ENCODE data around the gene FZD2. TPM values are rescaled to one million over a fixed set of nuclear protein-coding genes. Genes with fewer than 3 reads are reported as not detected.
"Not testable (repeated sequence)": the region's sequence is repeated elsewhere in the genome, so short reads cannot be mapped to it uniquely, and the experiment has no call there.

The FZD2 gene
- total RNA-seq, 1 donor = 15.9 TPM

DNA sequence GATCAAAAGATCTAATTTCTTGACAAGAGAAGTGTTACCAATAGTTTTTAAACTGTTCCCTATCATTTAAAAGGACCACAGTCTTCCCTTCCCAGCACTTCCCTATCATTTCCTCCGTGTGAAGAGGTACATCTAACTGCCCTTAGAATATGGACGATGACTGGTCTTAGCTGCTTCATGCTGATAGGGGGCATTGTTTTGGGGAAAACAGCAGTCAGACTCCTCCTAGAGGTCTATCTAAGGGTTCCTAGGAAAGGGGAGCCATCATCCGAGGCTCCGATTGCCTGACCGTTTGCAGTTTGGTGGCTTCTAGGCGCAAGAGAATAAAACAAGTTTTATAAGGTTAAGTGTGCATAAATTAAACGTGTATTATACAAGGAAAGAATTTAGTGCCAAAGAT is 7.1 kb downstream of the FZD2 start:
- H3K9me3 ChIP-seq (ENCODE audit: low read depth, low read length) = no peaks in the 10 kb centered on the region
- TF ChIP-seq, protein P1, sequence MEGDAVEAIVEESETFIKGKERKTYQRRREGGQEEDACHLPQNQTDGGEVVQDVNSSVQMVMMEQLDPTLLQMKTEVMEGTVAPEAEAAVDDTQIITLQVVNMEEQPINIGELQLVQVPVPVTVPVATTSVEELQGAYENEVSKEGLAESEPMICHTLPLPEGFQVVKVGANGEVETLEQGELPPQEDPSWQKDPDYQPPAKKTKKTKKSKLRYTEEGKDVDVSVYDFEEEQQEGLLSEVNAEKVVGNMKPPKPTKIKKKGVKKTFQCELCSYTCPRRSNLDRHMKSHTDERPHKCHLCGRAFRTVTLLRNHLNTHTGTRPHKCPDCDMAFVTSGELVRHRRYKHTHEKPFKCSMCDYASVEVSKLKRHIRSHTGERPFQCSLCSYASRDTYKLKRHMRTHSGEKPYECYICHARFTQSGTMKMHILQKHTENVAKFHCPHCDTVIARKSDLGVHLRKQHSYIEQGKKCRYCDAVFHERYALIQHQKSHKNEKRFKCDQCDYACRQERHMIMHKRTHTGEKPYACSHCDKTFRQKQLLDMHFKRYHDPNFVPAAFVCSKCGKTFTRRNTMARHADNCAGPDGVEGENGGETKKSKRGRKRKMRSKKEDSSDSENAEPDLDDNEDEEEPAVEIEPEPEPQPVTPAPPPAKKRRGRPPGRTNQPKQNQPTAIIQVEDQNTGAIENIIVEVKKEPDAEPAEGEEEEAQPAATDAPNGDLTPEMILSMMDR (IDR thresholded peaks at IDR 0.05; ENCODE audit: extremely low read depth, low read depth, low read length) = no peak
- no peak for DNase-seq (ENCODE audit: insufficient read length, low spot score, missing footprints)

DNA sequence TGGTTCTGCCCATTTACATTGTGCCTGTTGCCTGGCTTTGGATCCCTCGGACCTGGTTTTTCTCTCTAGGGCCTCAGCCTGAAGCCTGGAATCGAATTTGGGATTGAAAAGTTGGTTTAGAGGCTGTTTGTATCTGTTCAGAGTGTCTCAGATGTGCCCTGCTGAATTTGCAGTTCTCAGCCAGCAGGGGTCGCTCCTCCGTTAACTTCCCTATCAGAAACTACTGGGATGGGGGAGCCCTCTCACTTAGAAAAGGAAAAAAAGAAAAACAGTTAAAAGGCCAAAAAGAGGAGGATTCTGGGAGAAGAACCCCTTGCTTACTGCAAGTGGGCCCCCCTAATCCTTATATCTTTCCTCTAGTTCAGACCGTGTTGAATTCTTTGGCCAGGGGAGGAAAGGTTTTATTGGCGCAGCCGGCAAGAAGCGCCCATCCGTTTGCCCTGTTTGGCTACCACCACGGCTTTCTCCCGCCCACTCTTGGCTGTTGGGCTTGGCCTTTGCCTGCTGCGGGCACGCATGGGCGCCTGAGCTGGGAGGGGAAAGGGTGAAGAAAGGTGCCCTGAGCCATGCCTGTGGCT is 8.7 kb downstream of the FZD2 start:
- TF ChIP-seq, protein P1 (IDR thresholded peaks at IDR 0.05; ENCODE audit: extremely low read depth, low read depth, low read length) = peak; percentile 49

More for the DNA sequence above, 7.1 kb downstream of the FZD2 start:
- Histone ChIP-seq H2AFZ (ENCODE audit: low read length) (no peak overlapping the region), H3K4me1 (ENCODE audit: insufficient read depth, low read length) (peaks cover 8% of the 10 kb centered on the region), H3K4me2 (ENCODE audit: insufficient read depth, low read length) (no peak overlapping the region), H3K27ac (ENCODE audit: low read depth, low read length) (no peak overlapping the region), H3K4me3 (ENCODE audit: insufficient read depth, low read length) (no peak overlapping the region), H3K27me3 (ENCODE audit: insufficient read depth, low read length) (no peaks in the 10 kb centered on the region), H3K36me3 (ENCODE audit: insufficient read depth, low read length) (no peaks in the 10 kb centered on the region), H4K20me1 (ENCODE audit: insufficient read depth, low read length) (peaks cover 5% of the 10 kb centered on the region), H3K79me2 (ENCODE audit: insufficient read depth, low read length) (peaks cover 5% of the 10 kb centered on the region)

DNA sequence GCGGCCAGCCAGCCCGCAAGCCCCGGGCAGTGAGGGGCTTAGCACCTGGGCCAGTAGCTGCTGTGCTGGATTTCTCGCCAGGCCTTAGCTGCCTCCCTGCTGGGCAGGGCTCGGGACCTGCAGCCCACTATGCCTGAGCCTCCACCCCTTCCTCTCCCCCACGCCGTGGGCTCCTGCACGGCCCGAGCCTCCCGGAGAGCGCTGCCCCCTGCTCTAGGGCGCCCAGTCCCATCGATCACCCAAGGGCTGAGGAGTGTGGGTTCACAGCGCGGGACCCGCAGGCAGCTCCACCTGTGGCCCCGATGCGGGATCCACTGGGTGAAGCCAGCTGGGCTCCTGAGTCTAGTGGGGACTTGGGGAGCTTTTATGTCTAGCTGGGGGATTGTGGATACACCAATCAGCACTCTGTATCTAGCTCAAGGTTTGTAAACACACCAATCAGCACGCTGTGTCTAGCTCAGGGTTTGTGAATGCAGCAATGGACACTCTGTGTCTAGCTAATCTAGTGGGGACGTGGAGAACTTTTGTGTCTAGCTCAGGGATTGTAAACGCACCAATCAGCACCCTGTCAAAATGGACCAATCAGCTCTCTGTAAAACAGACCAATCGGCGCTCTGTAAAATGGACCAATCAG is 11.1 kb downstream of the FZD2 start:
- H3K9me3 ChIP-seq (ENCODE audit: low read depth, low read length); H2AFZ ChIP-seq (ENCODE audit: low read length); H4K20me1 ChIP-seq (ENCODE audit: insufficient read depth, low read length); H3K4me1 ChIP-seq (ENCODE audit: insufficient read depth, low read length); DNase-seq (ENCODE audit: insufficient read length, low spot score, missing footprints); H3K36me3 ChIP-seq (ENCODE audit: insufficient read depth, low read length); H3K4me3 ChIP-seq (ENCODE audit: insufficient read depth, low read length); H3K79me2 ChIP-seq (ENCODE audit: insufficient read depth, low read length); H3K4me2 ChIP-seq (ENCODE audit: insufficient read depth, low read length); H3K27ac ChIP-seq (ENCODE audit: low read depth, low read length); H3K27me3 ChIP-seq (ENCODE audit: insufficient read depth, low read length): not testable (repeated sequence)

More for the DNA sequence above, 8.7 kb downstream of the FZD2 start:
- Histone ChIP-seq H3K36me3 (ENCODE audit: insufficient read depth, low read length) (no peaks in the 10 kb centered on the region), H3K79me2 (ENCODE audit: insufficient read depth, low read length) (no peaks in the 10 kb centered on the region), H3K9me3 (ENCODE audit: low read depth, low read length) (no peaks in the 10 kb centered on the region), H3K4me2 (ENCODE audit: insufficient read depth, low read length) (no peak overlapping the region), H3K27me3 (ENCODE audit: insufficient read depth, low read length) (no peaks in the 10 kb centered on the region), H3K4me1 (ENCODE audit: insufficient read depth, low read length) (peaks cover 2% of the 10 kb centered on the region), H2AFZ (ENCODE audit: low read length) (no peak overlapping the region), H4K20me1 (ENCODE audit: insufficient read depth, low read length) (peaks cover 5% of the 10 kb centered on the region), H3K4me3 (ENCODE audit: insufficient read depth, low read length) (no peak overlapping the region), H3K27ac (ENCODE audit: low read depth, low read length) (no peak overlapping the region)
- DNase-seq (ENCODE audit: insufficient read length, low spot score, missing footprints) = peak; percentile 66

- TF ChIP-seq, protein P1 (IDR thresholded peaks at IDR 0.05; ENCODE audit: extremely low read depth, low read depth, low read length) = no peak
- H3K4me3 ChIP-seq (ENCODE audit: insufficient read depth, low read length) = peak overlapping the region; percentile 63
- H3K27ac ChIP-seq (ENCODE audit: low read depth, low read length) = no peak overlapping the region
- H3K4me1 ChIP-seq (ENCODE audit: insufficient read depth, low read length) = peaks cover 2% of the 10 kb centered on the region
- H3K36me3 ChIP-seq (ENCODE audit: insufficient read depth, low read length) = no peaks in the 10 kb centered on the region
- H4K20me1 ChIP-seq (ENCODE audit: insufficient read depth, low read length) = no peaks in the 10 kb centered on the region
- DNase-seq (ENCODE audit: insufficient read length, low spot score, missing footprints) = peak; percentile 86
- no peaks in the 10 kb centered on the region for H3K9me3 ChIP-seq (ENCODE audit: low read depth, low read length)
- H3K79me2 ChIP-seq (ENCODE audit: insufficient read depth, low read length) = no peaks in the 10 kb centered on the region
- H3K4me2 ChIP-seq (ENCODE audit: insufficient read depth, low read length) = peak overlapping the region; percentile 75
- H2AFZ ChIP-seq (ENCODE audit: low read length) = peak overlapping the region; percentile 82
- H3K27me3 ChIP-seq (ENCODE audit: insufficient read depth, low read length) = no peaks in the 10 kb centered on the region
These were observed 11.9 kb downstream of the FZD2 start for GRCh38 chr17:44568945-44569858.
